H1 (cell line): ENCODE results near the gene SRXN1. TPM values are rescaled to one million over a fixed set of nuclear protein-coding genes. Genes with fewer than 3 reads are reported as not detected.

ENCODE experiments used
- CBX5 ChIP-seq: fragments of 300-800, 300-1000 bp; sonication (generic); IDR thresholded peaks from 2 replicates; pipeline ENCODE4 v1.7.1; 2016; ENCODE audit warnings: antibody characterized with exemption, low read length, low read depth
- CBX8 ChIP-seq: fragments of 300-800, 300-1000 bp; sonication (generic); IDR thresholded peaks from 2 replicates; pipeline ENCODE4 v1.7.1; 2016; ENCODE audit warnings: low read depth, low read length, borderline replicate concordance
- CEBPB ChIP-seq: IDR thresholded peaks from 2 replicates; pipeline ENCODE4 v1.6.1; 2012; ENCODE audit warnings: low read depth, low read length
- CTBP2 ChIP-seq: IDR thresholded peaks from 2 replicates; pipeline ENCODE4 v1.7.0; 2011; ENCODE audit warnings: borderline replicate concordance, mild to moderate bottlenecking, moderate library complexity, mixed read lengths, low read length; ENCODE audit not compliant: insufficient read depth, insufficient read length
- NANOG ChIP-seq: IDR thresholded peaks from 2 replicates; pipeline ENCODE4 v1.6.1; 2011; ENCODE audit warnings: low read length, low read depth, mild to moderate bottlenecking, inconsistent platforms; ENCODE audit not compliant: insufficient read depth, poor library complexity, severe bottlenecking
- POLR2A ChIP-seq, 2 experiments: IDR thresholded peaks; 1 replicate in 1 of 2; 2 replicates in 1 of 2; pipeline ENCODE4 v1.6.1; 2011; ENCODE audit warnings: low read depth in 2 of 2, low read length in 2 of 2, mild to moderate bottlenecking in 2 of 2; ENCODE audit errors: control extremely low read depth in 1 of 2
- RAD21 ChIP-seq, 2 experiments: IDR thresholded peaks in 1 of 2; conservative IDR thresholded peaks in 1 of 2; 2 replicates each; pipeline ENCODE4 v1.6.1; 2011; ENCODE audit warnings: low read depth in 2 of 2, low read length in 2 of 2, improper control_type of control experiment in 1 of 2, inconsistent platforms in 1 of 2, mild to moderate bottlenecking in 1 of 2, moderate library complexity in 1 of 2
- SIRT6 ChIP-seq: IDR thresholded peaks from one replicate; pipeline ENCODE4 v1.7.1; 2012; ENCODE audit warnings: low read length, inconsistent platforms
- polyA plus RNA-seq, 7 experiments: library from polyadenylated mRNA; depleted of rRNA in 3 of 7; stranded (reverse) in 5 of 7; unstranded in 2 of 7; fragments of >200 nt in 5 of 7; fragments of 200-250 nt in 2 of 7; gene quantifications; 1 replicate in 5 of 7; 2 replicates in 1 of 7; 4 replicates in 1 of 7; pipeline versions ENCODE4 v1.2.1 to v1.2.3, GENCODE V29; 2011 to 2013; ENCODE audit warnings: missing spikeins in 2 of 7, mixed read lengths in 2 of 7
- total RNA-seq: library from RNA; stranded (reverse); fragmentation: NEBNext Ultra II Directional; extraction: Animal tissue kit (Norgen Biotek cat#: 25700); gene quantifications from 2 replicates; pipeline ENCODE4 v1.2.1, GENCODE V29; 2021

SRXN1 gene
- total and polyA plus RNA-seq, 2 of the 8 experiments (the other 6 are each of a cell fraction or from before 2014, with no cell fraction given) = 12.2 to 15.8 TPM

DNA sequence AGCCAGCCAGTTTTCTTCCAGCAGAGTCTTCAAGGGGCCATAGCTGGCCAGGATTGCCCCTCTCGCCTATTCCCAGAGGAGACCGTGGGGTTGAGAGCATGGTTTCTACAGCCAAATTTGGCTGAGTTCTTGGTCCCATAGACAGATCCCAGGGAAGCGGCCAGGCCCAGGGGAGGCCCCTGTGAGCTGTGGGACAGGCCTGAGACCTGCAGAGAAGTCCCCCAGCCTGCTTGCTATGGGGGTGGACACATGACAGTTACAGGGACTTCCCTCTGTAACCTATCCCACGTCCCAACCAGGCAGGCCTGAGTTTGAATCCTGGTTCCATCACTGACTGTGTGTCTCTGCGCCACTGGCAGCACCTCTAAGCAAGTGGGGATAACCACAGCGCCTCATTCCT is 45.5 kb downstream of the SRXN1 start (continued):
- TF ChIP-seq CBX5 (no peak), CTBP2 (no peak), CEBPB (no peak), NANOG (no peak), POLR2A (IDR thresholded peaks at IDR 0.05; ENCODE audit: control extremely low read depth in 1 of 2, low read depth in 2 of 2, low read length in 2 of 2) (no peak), SIRT6 (no peak), CBX8 (no peak), RAD21 (IDR thresholded peaks at IDR 0.05 in 1 of 2, conservative IDR thresholded peaks at IDR 0.05 in 1 of 2; ENCODE audit: low read depth in 2 of 2, low read length in 2 of 2) (no peak)
